K562 (cell line): ENCODE data around the gene MDC1. TPM values are rescaled to one million over a fixed set of nuclear protein-coding genes. Genes with fewer than 3 reads are reported as not detected.
A peak's percentile ranks its signal among the peaks of the same experiment; 100 is the strongest.

Experiments used
- ARNT ChIP-seq, 2 experiments: fragments of 450-650 bp; IDR thresholded peaks; 2 replicates each; pipeline ENCODE4 v1.6.1; 2016; ENCODE audit warnings: mild to moderate bottlenecking in 1 of 2
- ASH1L ChIP-seq: fragments of 450-650 bp; IDR thresholded peaks from 2 replicates; pipeline ENCODE4 v1.6.1; 2018; ENCODE audit warnings: borderline replicate concordance, mild to moderate bottlenecking, low read depth; ENCODE audit not compliant: partially characterized antibody
- C11orf30 ChIP-seq: fragments of 450-650 bp; IDR thresholded peaks from 2 replicates; pipeline ENCODE4 v1.6.1; 2016; ENCODE audit warnings: low read depth, mild to moderate bottlenecking
- CBX3 ChIP-seq, 2 experiments: IDR thresholded peaks; 1 replicate in 1 of 2; 2 replicates in 1 of 2; pipeline ENCODE4 v1.6.1; 2012; ENCODE audit warnings: inconsistent platforms in 2 of 2, low read length in 2 of 2, borderline replicate concordance in 1 of 2, control low read depth in 1 of 2
- CHD4 ChIP-seq: fragments of 200-600 bp; sonication (generic); IDR thresholded peaks from 3 replicates; pipeline ENCODE4 v1.6.1; 2012; ENCODE audit warnings: low read depth, mild to moderate bottlenecking, mixed read lengths, low read length, inconsistent platforms; ENCODE audit not compliant: insufficient read depth, insufficient replicate concordance, poor library complexity, severe bottlenecking
- DACH1 ChIP-seq: fragments of 450-650 bp; IDR thresholded peaks from 2 replicates; pipeline ENCODE4 v1.6.1; 2018; ENCODE audit not compliant: partially characterized antibody
- DEAF1 ChIP-seq: fragments of 450-650 bp; formaldehyde crosslinking; IDR thresholded peaks from 2 replicates; pipeline ENCODE4 v1.4.0; 2020; ENCODE audit warnings: mild to moderate bottlenecking, moderate library complexity
- HMG20B ChIP-seq: fragments of 250-450 bp; sonication (Bioruptor Pico); IDR thresholded peaks from 2 replicates; pipeline ENCODE4 v1.5.0; 2021; ENCODE audit warnings: mild to moderate bottlenecking
- KDM1A ChIP-seq, 2 experiments: fragments of 450-650 bp; IDR thresholded peaks; 2 replicates each; pipeline ENCODE4 v1.6.1; 2016; ENCODE audit warnings: mild to moderate bottlenecking in 2 of 2
- KDM5B ChIP-seq: fragments of 200-600 bp; sonication (generic); IDR thresholded peaks from 2 replicates; pipeline ENCODE4 v1.6.1; 2012; ENCODE audit warnings: low read depth, mild to moderate bottlenecking, moderate library complexity, low read length, control low read depth, inconsistent platforms; ENCODE audit not compliant: insufficient replicate concordance
- PHB ChIP-seq: fragments of 250-450 bp; sonication (Bioruptor Pico); IDR thresholded peaks from 2 replicates; pipeline ENCODE4 v1.5.0; 2021
- PML ChIP-seq: IDR thresholded peaks from 2 replicates; pipeline ENCODE4 v1.6.1; 2012; ENCODE audit warnings: low read length, inconsistent platforms
- PRMT5 ChIP-seq: sonication (generic); formaldehyde crosslinking; IDR thresholded peaks from 2 replicates; pipeline ENCODE4 v1.5.0; 2020; ENCODE audit warnings: missing genetic modification reagents
- RBM14 ChIP-seq: fragments of 200-400 bp; formaldehyde crosslinking; IDR thresholded peaks from 2 replicates; pipeline ENCODE4 v1.6.1; 2018; ENCODE audit warnings: low read depth, mild to moderate bottlenecking, low read length, moderate library complexity, borderline replicate concordance; ENCODE audit not compliant: insufficient read depth
- RNF219 ChIP-seq: fragments of 250-450 bp; sonication (Bioruptor Pico); IDR thresholded peaks from 2 replicates; pipeline ENCODE4 v1.5.0; 2022; ENCODE audit warnings: mild to moderate bottlenecking
- TAL1 ChIP-seq: fragments of 450-650 bp; IDR thresholded peaks from 2 replicates; pipeline ENCODE4 v1.6.1; 2016; ENCODE audit warnings: mild to moderate bottlenecking
- TFAP4 ChIP-seq: sonication (generic); formaldehyde crosslinking; IDR thresholded peaks from 2 replicates; pipeline ENCODE4 v1.8.0; 2022; ENCODE audit warnings: missing genetic modification reagents, mild to moderate bottlenecking, moderate library complexity, borderline replicate concordance
- ZBTB33 ChIP-seq: sonication (generic); formaldehyde crosslinking; IDR thresholded peaks from 2 replicates; pipeline ENCODE4 v1.8.1; 2023; ENCODE audit warnings: mild to moderate bottlenecking, missing genetic modification reagents
- polyA plus RNA-seq, 8 experiments: library from polyadenylated mRNA; depleted of rRNA in 4 of 8; stranded (reverse) in 5 of 8; unstranded in 3 of 8; fragments of >200 nt; fragmentation: Nextera tagmentation in 2 of 8; fragmentation: Illumina TruSeq in 1 of 8; extraction: Ambion mirVana in 2 of 8; extraction: Trizol in 1 of 8; gene quantifications; 2 replicates each; pipeline versions ENCODE4 v1.2.1 to v1.2.3, GENCODE V29; 2011 to 2014; ENCODE audit warnings: inconsistent platforms in 1 of 8, missing spikeins in 1 of 8
- total RNA-seq, 7 experiments: library from RNA; depleted of rRNA in 6 of 7; stranded (reverse); fragments of >200 nt in 6 of 7; fragmentation: Illumina TruSeq in 2 of 7; extraction: Trizol in 2 of 7; gene quantifications; 2 replicates each; pipeline versions ENCODE4 v1.2.1 to v1.2.3, GENCODE V29; 2011 to 2021; ENCODE audit warnings: low replicate concordance in 1 of 7

Gene MDC1
- total and polyA plus RNA-seq, 9 of the 15 experiments (the other 6 are each of a cell fraction or from before 2014, with no cell fraction given) = 8.2 to 114 (median 20.0) TPM

DNA sequence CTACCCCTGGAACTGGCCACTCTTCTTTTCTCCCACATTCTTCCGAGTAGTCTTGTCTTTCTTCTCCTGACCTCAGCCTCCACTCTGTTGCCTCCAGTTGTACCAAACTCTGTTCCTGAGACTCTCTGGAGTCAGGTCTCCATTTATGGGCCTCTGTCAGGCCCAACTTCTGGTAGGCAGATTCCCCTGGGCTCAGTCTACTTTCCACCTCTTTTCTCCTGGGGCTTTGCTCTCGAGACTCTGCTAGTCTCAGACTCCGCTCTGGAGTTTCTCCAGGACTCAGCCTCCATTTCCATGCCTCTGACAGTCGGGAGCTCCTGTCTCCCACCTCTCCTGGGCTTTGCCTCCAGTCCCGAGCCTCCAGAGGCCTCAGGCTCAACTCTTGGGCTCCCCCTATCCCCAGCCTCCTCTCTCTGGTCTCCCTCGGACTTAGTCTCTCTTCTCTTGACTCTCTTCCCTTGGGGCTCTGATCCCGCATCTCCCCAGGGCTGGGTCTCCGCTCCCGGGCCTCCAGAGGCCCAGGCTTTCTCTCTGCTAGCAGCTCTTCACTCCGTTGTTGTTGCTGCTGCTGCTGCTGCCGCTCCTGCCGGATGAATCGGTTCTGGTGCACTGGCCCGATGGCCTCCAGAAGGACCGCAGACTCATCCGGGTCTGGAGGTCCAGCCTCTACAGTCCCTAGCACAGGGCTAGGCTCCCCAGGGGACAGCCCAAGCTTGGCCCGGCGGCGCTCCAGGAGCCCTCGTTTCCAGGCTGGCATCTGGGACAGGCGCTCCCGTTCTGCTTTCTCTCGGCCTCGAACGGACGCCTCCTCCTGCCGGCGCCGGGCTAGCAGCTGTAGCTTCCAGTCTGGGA lies 31.7 kb downstream of the MDC1 start (continued):
- 0 out of 2 replicates have a peak, but pooled peaks have one; percentile 39 for TF ChIP-seq DEAF1 (CRISPR knock-in tag)
- no peak for TF ChIP-seq ASH1L
- no peak for TF ChIP-seq PHB
- no peak for TF ChIP-seq C11orf30
- TF ChIP-seq TAL1 = no peak
- TF ChIP-seq HMG20B = no peak
- no peak for TF ChIP-seq KDM1A (IDR thresholded peaks at IDR 0.05)
- TF ChIP-seq DACH1 = no peak
- TF ChIP-seq TFAP4 (CRISPR knock-in tag) = no peak
- no peak for TF ChIP-seq RBM14
- TF ChIP-seq CHD4 = peak; percentile 7
- TF ChIP-seq KDM5B = peak; percentile 13
- TF ChIP-seq RNF219 (CRISPR knock-in tag) = no peak
- no peak for TF ChIP-seq PRMT5 (CRISPR knock-in tag)
- TF ChIP-seq ARNT (IDR thresholded peaks at IDR 0.05) = 0 out of 4 replicates have a peak, but pooled peaks of 1 of the 2 experiments have one; percentile 14
- no peak for TF ChIP-seq CBX3 (IDR thresholded peaks at IDR 0.05; ENCODE audit: borderline replicate concordance in 1 of 2, low read length in 2 of 2)
- no peak for TF ChIP-seq PML
- TF ChIP-seq ZBTB33 = no peak
